SK-N-SH (cell line): Measurements from ENCODE around the gene JPH2. TPM values are rescaled to one million over a fixed set of nuclear protein-coding genes. Genes with fewer than 3 reads are reported as not detected.

Experiments
- CTCF ChIA-PET: fragments of 300-600, 350-600 bp; formaldehyde crosslinking; extraction: SDS; loops from one replicate; lab custom pipeline; 2021; lab: Yijun Ruan, JAX
- POLR2A ChIA-PET: fragments of 350-600 bp; sonication (Branson Sonifier 250); formaldehyde crosslinking; extraction: SDS; loops from one replicate; lab custom pipeline; 2020; ENCODE audit warnings: antibody characterized with exemption, inconsistent platforms; lab: Yijun Ruan, JAX
- DNase-seq: peaks from one replicate; pipeline ENCODE4 v3.0.0; 2012
- H2AFZ ChIP-seq: fragments of 200-600 bp; sonication (generic); 2 replicates; pipeline ENCODE4 v1.8.1; 2016; ENCODE audit warnings: antibody characterized with exemption, mild to moderate bottlenecking, low read depth
- H3F3A ChIP-seq: fragments of 200-600 bp; sonication (generic); replicated peaks from 2 replicates; pipeline ENCODE3; 2016; ENCODE audit warnings: antibody characterized with exemption, mild to moderate bottlenecking; ENCODE audit not compliant: insufficient read depth
- H3K27ac ChIP-seq, 2 experiments: fragments of 200-500 bp in 1 of 2; fragments of 200-600 bp in 1 of 2; sonication (Bioruptor generic) in 1 of 2; sonication (generic), shearing (Covaris generic) in 1 of 2; 2 replicates each; pipeline versions ENCODE4 v1.5.1 to v1.6.1; 2014 to 2016; ENCODE audit warnings: low read depth in 2 of 2, inconsistent platforms in 1 of 2, low read length in 1 of 2, mild to moderate bottlenecking in 1 of 2, mixed read lengths in 1 of 2
- H3K27me3 ChIP-seq: fragments of 200-600 bp; sonication (generic), shearing (Covaris generic); 2 replicates; pipeline ENCODE4 v1.6.1; 2016; ENCODE audit warnings: mixed run types; ENCODE audit not compliant: insufficient read depth
- H3K36me3 ChIP-seq, 2 experiments: fragments of 200-500 bp in 1 of 2; fragments of 200-600 bp in 1 of 2; sonication (Bioruptor generic) in 1 of 2; sonication (generic) in 1 of 2; replicated peaks in 1 of 2; 2 replicates each; pipeline versions ENCODE3 to v1.5.1; 2014 to 2016; ENCODE audit warnings: low read length in 1 of 2, mild to moderate bottlenecking in 1 of 2; ENCODE audit not compliant: insufficient read depth in 2 of 2, control insufficient read depth in 1 of 2
- H3K4me1 ChIP-seq, 2 experiments: fragments of 200-500 bp in 1 of 2; fragments of 200-600 bp in 1 of 2; sonication (Bioruptor generic) in 1 of 2; sonication (generic), shearing (Covaris generic) in 1 of 2; 2 replicates each; pipeline versions ENCODE4 v1.5.1 to v1.6.1; 2014 to 2016; ENCODE audit warnings: low read depth in 1 of 2, low read length in 1 of 2, mixed run types in 1 of 2; ENCODE audit not compliant: insufficient read depth in 2 of 2, control insufficient read depth in 1 of 2
- H3K4me2 ChIP-seq: fragments of 200-600 bp; sonication (generic), shearing (Covaris generic); 2 replicates; pipeline ENCODE4 v1.6.1; 2017; ENCODE audit warnings: mixed run types
- H3K4me3 ChIP-seq, 2 experiments: fragments of 200-500 bp in 1 of 2; fragments of 200-600 bp in 1 of 2; sonication (Bioruptor generic) in 1 of 2; sonication (generic), shearing (Covaris generic) in 1 of 2; 2 replicates each; pipeline versions ENCODE4 v1.5.1 to v1.8.1; 2014 to 2016; ENCODE audit warnings: low read depth in 2 of 2, inconsistent platforms in 1 of 2, low read length in 1 of 2, mild to moderate bottlenecking in 1 of 2, mixed read lengths in 1 of 2, moderate library complexity in 1 of 2
- H3K79me2 ChIP-seq: fragments of 200-600 bp; sonication (generic); 2 replicates; pipeline ENCODE4 v1.8.1; 2017; ENCODE audit warnings: mild to moderate bottlenecking; ENCODE audit not compliant: insufficient read depth
- H3K9ac ChIP-seq: fragments of 200-600 bp; sonication (generic); 2 replicates; pipeline ENCODE4 v1.6.1; 2017; ENCODE audit warnings: mixed run types
- H3K9me2 ChIP-seq: fragments of 200-600 bp; sonication (generic); 2 replicates; pipeline ENCODE4 v1.6.1; 2017; ENCODE audit warnings: mixed run types
- H3K9me3 ChIP-seq: fragments of 200-600 bp; sonication (generic); 2 replicates; pipeline ENCODE4 v1.6.1; 2017; ENCODE audit warnings: mixed run types, mild to moderate bottlenecking, moderate library complexity
- H4K20me1 ChIP-seq: fragments of 200-600 bp; sonication (generic); 2 replicates; pipeline ENCODE4 v1.6.1; 2017; ENCODE audit warnings: mild to moderate bottlenecking, mixed run types; ENCODE audit not compliant: insufficient read depth
- CHD2 ChIP-seq: fragments of 150-350 bp; IDR thresholded peaks from 2 replicates; pipeline ENCODE4 v1.6.1; 2018; ENCODE audit warnings: low read length; ENCODE audit not compliant: partially characterized antibody
- ELF1 ChIP-seq: IDR thresholded peaks from 2 replicates; pipeline ENCODE4 v1.4.0; 2012
- EZH2phosphoT487 ChIP-seq: fragments of 200-600 bp; sonication (generic); IDR thresholded peaks from 2 replicates; pipeline ENCODE4 v1.6.1; 2017; ENCODE audit warnings: low read depth, mixed run types, mild to moderate bottlenecking, antibody characterized with exemption, moderate library complexity, borderline replicate concordance
- FOSL2 ChIP-seq: IDR thresholded peaks from 2 replicates; pipeline ENCODE4 v1.4.0; 2012; ENCODE audit warnings: low read depth, mild to moderate bottlenecking, moderate library complexity, borderline replicate concordance
- FOXJ3 ChIP-seq: sonication (generic); formaldehyde crosslinking; IDR thresholded peaks from 2 replicates; pipeline ENCODE4 v1.5.1; 2020; ENCODE audit warnings: mild to moderate bottlenecking, missing genetic modification reagents
- FOXM1 ChIP-seq: IDR thresholded peaks from 2 replicates; pipeline ENCODE4 v1.4.0; 2012; ENCODE audit warnings: low read depth, mild to moderate bottlenecking
- GATA2 ChIP-seq: sonication (generic); formaldehyde crosslinking; IDR thresholded peaks from 2 replicates; pipeline ENCODE4 v1.5.0; 2020; ENCODE audit warnings: mild to moderate bottlenecking, missing genetic modification reagents
- JUND ChIP-seq: IDR thresholded peaks from 2 replicates; pipeline ENCODE4 v1.4.0; 2012
- MXI1 ChIP-seq: IDR thresholded peaks from 2 replicates; pipeline ENCODE4 v1.6.1; 2012; ENCODE audit warnings: mild to moderate bottlenecking, low read depth, low read length, improper control_type of control experiment
- NFIC ChIP-seq: IDR thresholded peaks from 2 replicates; pipeline ENCODE4 v1.4.0; 2012; ENCODE audit warnings: borderline replicate concordance
- NRF1 ChIP-seq: IDR thresholded peaks from 2 replicates; pipeline ENCODE4 v1.6.1; 2012; ENCODE audit warnings: low read depth, mild to moderate bottlenecking, low read length
- RAD21 ChIP-seq: IDR thresholded peaks from 2 replicates; pipeline ENCODE4 v1.6.1; 2012; ENCODE audit warnings: mild to moderate bottlenecking, low read length
- RFX5 ChIP-seq: IDR thresholded peaks from 2 replicates; pipeline ENCODE4 v1.6.1; 2012; ENCODE audit warnings: mild to moderate bottlenecking, improper control_type of control experiment, low read length
- SMC3 ChIP-seq: IDR thresholded peaks from 2 replicates; pipeline ENCODE4 v1.6.1; 2012; ENCODE audit warnings: low read depth, low read length, improper control_type of control experiment
- TAF1 ChIP-seq: IDR thresholded peaks from 2 replicates; pipeline ENCODE4 v1.6.1; 2012; ENCODE audit warnings: low read depth, mild to moderate bottlenecking, low read length, moderate library complexity, borderline replicate concordance
- TEAD4 ChIP-seq: IDR thresholded peaks from 2 replicates; pipeline ENCODE4 v1.4.0; 2012; ENCODE audit warnings: mild to moderate bottlenecking, borderline replicate concordance; ENCODE audit not compliant: insufficient read depth
- YY1 ChIP-seq: IDR thresholded peaks from 2 replicates; pipeline ENCODE4 v1.4.0; 2012; ENCODE audit warnings: low read depth, mild to moderate bottlenecking
- WGBS: methylation state at CpG from one replicate; pipeline ENCODE4 v1.1.6; 2017; ENCODE audit warnings: low lambda C conversion rate; 5-methylcytosine and 5-hydroxymethylcytosine counted together
- polyA plus RNA-seq, 3 experiments: library from polyadenylated mRNA; depleted of rRNA; stranded (reverse); fragments of >200 nt; gene quantifications; 2 replicates each; pipeline ENCODE4 v1.2.3, GENCODE V29; 2012
- TF ChIP-seq, protein P1 (sequence below): IDR thresholded peaks from 2 replicates; pipeline ENCODE4 v1.4.0; 2012; ENCODE audit warnings: low read depth
- TF ChIP-seq, protein P2 (sequence below): fragments of 200-600 bp; sonication (generic); IDR thresholded peaks from 2 replicates; pipeline ENCODE4 v1.6.1; 2017; ENCODE audit warnings: antibody characterized with exemption, mild to moderate bottlenecking, moderate library complexity
- TF ChIP-seq, protein P3 (sequence below): fragments of 150-350 bp; IDR thresholded peaks from 2 replicates; pipeline ENCODE4 v1.6.1; 2017; ENCODE audit warnings: antibody characterized with exemption, low read length, low read depth, borderline replicate concordance
- TF ChIP-seq, protein P4 (sequence below): fragments of 150-350 bp; IDR thresholded peaks from 2 replicates; pipeline ENCODE4 v1.6.1; 2016; ENCODE audit warnings: mild to moderate bottlenecking, low read depth, low read length
- TF ChIP-seq, protein P5 (sequence below): IDR thresholded peaks from 2 replicates; pipeline ENCODE4 v1.4.0; 2012; ENCODE audit warnings: low read depth, borderline replicate concordance

JPH2 gene
- polyA plus RNA-seq, 1 of the 3 experiments (the other 2 are of a cell fraction), result 0.67 TPM

DNA sequence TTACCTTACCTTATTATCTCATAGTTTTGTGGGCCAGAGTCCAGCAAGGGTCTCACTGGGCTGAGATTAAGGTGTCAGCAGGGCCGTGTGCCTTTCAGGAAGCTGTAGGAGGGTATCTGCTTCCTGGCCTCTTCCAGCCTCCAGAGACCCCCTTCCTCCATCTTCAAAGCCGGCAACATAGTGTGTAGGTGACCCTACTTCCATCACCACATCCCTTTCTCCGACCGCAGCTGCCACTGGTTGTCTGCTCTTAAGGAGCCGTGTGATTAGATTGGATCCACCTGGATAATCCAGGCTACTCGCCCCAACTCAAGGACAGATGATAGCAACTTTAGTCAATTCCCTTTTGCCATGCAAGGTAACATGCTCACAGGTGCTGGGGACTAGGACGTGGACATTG, 91.2 kb downstream of the JPH2 start:
- Histone ChIP-seq H3K27ac (no peak overlapping the region), H3F3A (no peaks in the 10 kb centered on the region), H3K4me3 (no peak overlapping the region), H3K79me2 (no peaks in the 10 kb centered on the region), H3K9me3 (no peaks in the 10 kb centered on the region), H3K27me3 (no peaks in the 10 kb centered on the region), H3K9ac (no peak overlapping the region), H3K36me3 (no peaks in the 10 kb centered on the region), H3K9me2 (no peaks in the 10 kb centered on the region), H3K4me2 (no peak overlapping the region), H2AFZ (no peak overlapping the region), H3K4me1 (peaks cover 0 to 8% of the 10 kb centered on the region in 2 experiments; a peak in 1 of 4 replicates), H4K20me1 (no peaks in the 10 kb centered on the region)
- TF ChIP-seq ELF1 (no peak), TAF1 (no peak), GATA2 (CRISPR knock-in tag) (no peak), NFIC (no peak), EZH2phosphoT487 (no peak), FOSL2 (no peak), FOXJ3 (CRISPR knock-in tag) (no peak), TEAD4 (no peak), FOXM1 (no peak)
- TF ChIP-seq, protein P1, sequence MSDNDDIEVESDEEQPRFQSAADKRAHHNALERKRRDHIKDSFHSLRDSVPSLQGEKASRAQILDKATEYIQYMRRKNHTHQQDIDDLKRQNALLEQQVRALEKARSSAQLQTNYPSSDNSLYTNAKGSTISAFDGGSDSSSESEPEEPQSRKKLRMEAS, result no peak
- no peak for DNase-seq
- WGBS, result 81% methylated on average over 7 of the region's 7 CpGs
- CTCF ChIA-PET, result interaction anchor here (1.0 to 2.8 kb wide), 7 partner anchors 13 to 558 kb away, joined by 3 to 12 read pairs (median 6); no protein-coding TSS in a partner anchor
- POLR2A ChIA-PET, result no interaction called here

DNA sequence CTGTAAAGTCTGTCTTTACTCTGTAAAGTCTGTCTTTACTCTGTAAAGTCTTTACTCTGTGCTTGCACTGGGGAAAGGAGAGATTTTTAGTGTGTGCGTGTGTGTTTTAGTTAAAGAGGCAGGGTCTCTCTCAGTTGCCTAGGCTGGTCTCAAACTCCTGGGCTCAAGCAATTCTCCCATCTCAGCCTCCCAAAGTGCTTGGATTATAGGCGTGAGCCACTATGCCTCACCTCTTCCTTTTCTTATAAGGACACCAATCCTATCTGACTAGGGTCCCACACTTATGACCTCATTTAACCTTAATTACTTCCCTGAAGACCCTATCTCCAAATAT, 93.8 kb downstream of the JPH2 start:
- Histone ChIP-seq H3F3A (no peaks in the 10 kb centered on the region), H3K9me3 (no peaks in the 10 kb centered on the region), H3K9ac (no peak overlapping the region), H3K4me1 (peaks cover 0 to 16% of the 10 kb centered on the region in 2 experiments; a peak in 1 of 4 replicates), H3K27me3 (no peaks in the 10 kb centered on the region), H4K20me1 (no peaks in the 10 kb centered on the region), H3K4me2 (no peak overlapping the region), H3K36me3 (no peaks in the 10 kb centered on the region), H3K79me2 (no peaks in the 10 kb centered on the region), H3K27ac (no peak overlapping the region), H3K4me3 (no peak overlapping the region; a peak in 1 of 4 replicates), H2AFZ (no peak overlapping the region), H3K9me2 (no peaks in the 10 kb centered on the region)
- ChIA-PET CTCF (interaction anchor here (1.5 to 2.0 kb wide), 2 partner anchors 9 to 343 kb away, joined by 4 to 12 read pairs; no protein-coding TSS in a partner anchor), POLR2A (no interaction called here)
- WGBS, result 63% methylated on average over 2 of the region's 2 CpGs
- TF ChIP-seq JUND, result no peak
- TF ChIP-seq MXI1, result no peak
- no peak for TF ChIP-seq TEAD4
- no peak for TF ChIP-seq TAF1
- TF ChIP-seq, protein P2, sequence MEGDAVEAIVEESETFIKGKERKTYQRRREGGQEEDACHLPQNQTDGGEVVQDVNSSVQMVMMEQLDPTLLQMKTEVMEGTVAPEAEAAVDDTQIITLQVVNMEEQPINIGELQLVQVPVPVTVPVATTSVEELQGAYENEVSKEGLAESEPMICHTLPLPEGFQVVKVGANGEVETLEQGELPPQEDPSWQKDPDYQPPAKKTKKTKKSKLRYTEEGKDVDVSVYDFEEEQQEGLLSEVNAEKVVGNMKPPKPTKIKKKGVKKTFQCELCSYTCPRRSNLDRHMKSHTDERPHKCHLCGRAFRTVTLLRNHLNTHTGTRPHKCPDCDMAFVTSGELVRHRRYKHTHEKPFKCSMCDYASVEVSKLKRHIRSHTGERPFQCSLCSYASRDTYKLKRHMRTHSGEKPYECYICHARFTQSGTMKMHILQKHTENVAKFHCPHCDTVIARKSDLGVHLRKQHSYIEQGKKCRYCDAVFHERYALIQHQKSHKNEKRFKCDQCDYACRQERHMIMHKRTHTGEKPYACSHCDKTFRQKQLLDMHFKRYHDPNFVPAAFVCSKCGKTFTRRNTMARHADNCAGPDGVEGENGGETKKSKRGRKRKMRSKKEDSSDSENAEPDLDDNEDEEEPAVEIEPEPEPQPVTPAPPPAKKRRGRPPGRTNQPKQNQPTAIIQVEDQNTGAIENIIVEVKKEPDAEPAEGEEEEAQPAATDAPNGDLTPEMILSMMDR, result no peak; the same call in 1 of the 2 replicates
- TF ChIP-seq RAD21, result no peak
- no peak for TF ChIP-seq SMC3
- TF ChIP-seq ELF1, result no peak
- TF ChIP-seq FOXJ3 (CRISPR knock-in tag), result no peak
- TF ChIP-seq, protein P3, sequence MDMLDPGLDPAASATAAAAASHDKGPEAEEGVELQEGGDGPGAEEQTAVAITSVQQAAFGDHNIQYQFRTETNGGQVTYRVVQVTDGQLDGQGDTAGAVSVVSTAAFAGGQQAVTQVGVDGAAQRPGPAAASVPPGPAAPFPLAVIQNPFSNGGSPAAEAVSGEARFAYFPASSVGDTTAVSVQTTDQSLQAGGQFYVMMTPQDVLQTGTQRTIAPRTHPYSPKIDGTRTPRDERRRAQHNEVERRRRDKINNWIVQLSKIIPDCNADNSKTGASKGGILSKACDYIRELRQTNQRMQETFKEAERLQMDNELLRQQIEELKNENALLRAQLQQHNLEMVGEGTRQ, result no peak
- TF ChIP-seq CHD2, result no peak
- no peak for TF ChIP-seq YY1
- TF ChIP-seq RFX5, result no peak
- TF ChIP-seq NRF1, result no peak
- no peak for TF ChIP-seq FOXM1
- TF ChIP-seq, protein P4, sequence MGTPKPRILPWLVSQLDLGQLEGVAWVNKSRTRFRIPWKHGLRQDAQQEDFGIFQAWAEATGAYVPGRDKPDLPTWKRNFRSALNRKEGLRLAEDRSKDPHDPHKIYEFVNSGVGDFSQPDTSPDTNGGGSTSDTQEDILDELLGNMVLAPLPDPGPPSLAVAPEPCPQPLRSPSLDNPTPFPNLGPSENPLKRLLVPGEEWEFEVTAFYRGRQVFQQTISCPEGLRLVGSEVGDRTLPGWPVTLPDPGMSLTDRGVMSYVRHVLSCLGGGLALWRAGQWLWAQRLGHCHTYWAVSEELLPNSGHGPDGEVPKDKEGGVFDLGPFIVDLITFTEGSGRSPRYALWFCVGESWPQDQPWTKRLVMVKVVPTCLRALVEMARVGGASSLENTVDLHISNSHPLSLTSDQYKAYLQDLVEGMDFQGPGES, result no peak
- TF ChIP-seq, protein P5, sequence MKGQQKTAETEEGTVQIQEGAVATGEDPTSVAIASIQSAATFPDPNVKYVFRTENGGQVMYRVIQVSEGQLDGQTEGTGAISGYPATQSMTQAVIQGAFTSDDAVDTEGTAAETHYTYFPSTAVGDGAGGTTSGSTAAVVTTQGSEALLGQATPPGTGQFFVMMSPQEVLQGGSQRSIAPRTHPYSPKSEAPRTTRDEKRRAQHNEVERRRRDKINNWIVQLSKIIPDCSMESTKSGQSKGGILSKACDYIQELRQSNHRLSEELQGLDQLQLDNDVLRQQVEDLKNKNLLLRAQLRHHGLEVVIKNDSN, result no peak
- no peak for DNase-seq
